Liver (tissue), 9 donors: Measurements from ENCODE around the gene ZXDC. TPM values are rescaled to one million over a fixed set of nuclear protein-coding genes. Genes with fewer than 3 reads are reported as not detected.

Experiments
- DNase-seq: peaks from one replicate; pipeline ENCODE4 v3.0.0-alpha.2; 2017; ENCODE audit warnings: low spot score
- H3K27ac ChIP-seq, 2 donors: one replicate each; pipeline ENCODE4 v1.7.0; 2013; ENCODE audit warnings: inconsistent platforms in 2 of 2, low read length in 2 of 2, control low read depth in 1 of 2, low read depth in 1 of 2, mild to moderate bottlenecking in 1 of 2
- H3K27me3 ChIP-seq, 4 donors: one replicate each; pipeline versions ENCODE4 v1.6.1 to v1.7.0; 2013; ENCODE audit warnings: low read length in 3 of 4, inconsistent platforms in 1 of 4, mild to moderate bottlenecking in 1 of 4, moderate library complexity in 1 of 4; ENCODE audit not compliant: control insufficient read depth in 4 of 4, insufficient read depth in 4 of 4
- H3K36me3 ChIP-seq, 4 donors: one replicate each; pipeline versions ENCODE4 v1.6.1 to v1.7.0; 2013; ENCODE audit warnings: low read length in 3 of 4, mild to moderate bottlenecking in 3 of 4, low read depth in 1 of 4, moderate library complexity in 1 of 4; ENCODE audit not compliant: control insufficient read depth in 4 of 4, insufficient read depth in 3 of 4
- H3K4me1 ChIP-seq, 4 donors: one replicate each; pipeline versions ENCODE4 v1.6.1 to v1.7.0; 2013; ENCODE audit warnings: low read length in 3 of 4, mild to moderate bottlenecking in 3 of 4, moderate library complexity in 1 of 4; ENCODE audit not compliant: control insufficient read depth in 4 of 4, insufficient read depth in 4 of 4
- H3K4me3 ChIP-seq, 3 donors: one replicate each; pipeline versions ENCODE4 v1.6.1 to v1.7.0; 2013; ENCODE audit warnings: low read length in 3 of 3, control low read depth in 1 of 3, low read depth in 1 of 3, mild to moderate bottlenecking in 1 of 3
- H3K9ac ChIP-seq, 2 donors: one replicate each; pipeline ENCODE4 v1.7.0; 2013; ENCODE audit warnings: low read length in 2 of 2, mild to moderate bottlenecking in 2 of 2, moderate library complexity in 2 of 2, control low read depth in 1 of 2, low read depth in 1 of 2
- H3K9me3 ChIP-seq, 4 donors: one replicate each; pipeline versions ENCODE4 v1.6.1 to v1.7.0; 2013; ENCODE audit warnings: low read length in 3 of 4; ENCODE audit not compliant: control insufficient read depth in 4 of 4
- FOXA1 ChIP-seq: IDR thresholded peaks from 2 replicates; pipeline ENCODE4 v1.6.1; 2016; ENCODE audit warnings: antibody characterized with exemption
- FOXA2 ChIP-seq: IDR thresholded peaks from 2 replicates; pipeline ENCODE4 v1.6.1; 2016; ENCODE audit warnings: antibody characterized with exemption
- HNF4A ChIP-seq, 2 donors: conservative IDR thresholded peaks; 2 replicates each; pipeline ENCODE4 v1.6.1; 2016; ENCODE audit warnings: antibody characterized with exemption in 2 of 2, mild to moderate bottlenecking in 2 of 2
- HNF4G ChIP-seq: IDR thresholded peaks from 2 replicates; pipeline ENCODE4 v1.6.1; 2016; ENCODE audit warnings: antibody characterized with exemption
- JUND ChIP-seq, 2 donors: IDR thresholded peaks; 2 replicates each; pipeline ENCODE4 v1.6.1; 2016; ENCODE audit warnings: antibody characterized with exemption in 2 of 2
- RAD21 ChIP-seq, 2 donors: IDR thresholded peaks; 2 replicates each; pipeline ENCODE4 v1.6.1; 2016; ENCODE audit warnings: antibody characterized with exemption in 2 of 2, mild to moderate bottlenecking in 2 of 2
- RXRA ChIP-seq, 2 donors: IDR thresholded peaks; 2 replicates each; pipeline ENCODE4 v1.6.1; 2017 to 2018; ENCODE audit warnings: antibody characterized with exemption in 2 of 2, mild to moderate bottlenecking in 1 of 2
- SP1 ChIP-seq: IDR thresholded peaks from 2 replicates; pipeline ENCODE4 v1.6.1; 2018; ENCODE audit warnings: antibody characterized with exemption, mild to moderate bottlenecking
- TAF1 ChIP-seq: conservative IDR thresholded peaks from 2 replicates; pipeline ENCODE4 v1.6.1; 2016; ENCODE audit warnings: antibody characterized with exemption, mild to moderate bottlenecking
- YY1 ChIP-seq: IDR thresholded peaks from 2 replicates; pipeline ENCODE4 v1.6.1; 2016; ENCODE audit warnings: antibody characterized with exemption, mild to moderate bottlenecking
- WGBS: extraction: QIAGEN DNeasy Blood & Tissue Kit; methylation state at CpG from one replicate; pipeline ENCODE4 v1.1.7; 2013; 5-methylcytosine and 5-hydroxymethylcytosine counted together
- polyA plus RNA-seq, 2 donors: library from polyadenylated mRNA; stranded (reverse) in 1 of 2; unstranded in 1 of 2; fragments of 200-250 nt in 1 of 2; fragments of >200 nt in 1 of 2; fragmentation: Nextera tagmentation in 1 of 2; extraction: Ambion mirVana in 1 of 2; gene quantifications; one replicate each; pipeline versions ENCODE4 v1.2.1 to v1.2.3, GENCODE V29; 2013 to 2015
- total RNA-seq, 2 donors: library from RNA; depleted of rRNA; stranded (reverse); fragments of >200 nt; gene quantifications; one replicate each; pipeline ENCODE4 v1.2.3, GENCODE V29; 2014
- TF ChIP-seq, protein P1 (sequence below): fragments of 150-350 bp; IDR thresholded peaks from 2 replicates; pipeline ENCODE4 v1.5.1; 2017; ENCODE audit warnings: improper control_type of control experiment, low read depth, low read length; ENCODE audit not compliant: missing input control
- TF ChIP-seq, protein P2 (sequence below): IDR thresholded peaks from 2 replicates; pipeline ENCODE4 v1.6.1; 2016; ENCODE audit warnings: antibody characterized with exemption
- TF ChIP-seq, protein P3 (sequence below): IDR thresholded peaks from 2 replicates; pipeline ENCODE4 v1.6.1; 2016; ENCODE audit warnings: antibody characterized with exemption
- donor health status: healthy.
- donor health status: healthy.
- donor health status: healthy.
- donor health status: healthy.
- donor health status: healthy.

ZXDC gene
- total and polyA plus RNA-seq, 4 donors: 7.0 to 42.3 (median 13.9) TPM

DNA sequence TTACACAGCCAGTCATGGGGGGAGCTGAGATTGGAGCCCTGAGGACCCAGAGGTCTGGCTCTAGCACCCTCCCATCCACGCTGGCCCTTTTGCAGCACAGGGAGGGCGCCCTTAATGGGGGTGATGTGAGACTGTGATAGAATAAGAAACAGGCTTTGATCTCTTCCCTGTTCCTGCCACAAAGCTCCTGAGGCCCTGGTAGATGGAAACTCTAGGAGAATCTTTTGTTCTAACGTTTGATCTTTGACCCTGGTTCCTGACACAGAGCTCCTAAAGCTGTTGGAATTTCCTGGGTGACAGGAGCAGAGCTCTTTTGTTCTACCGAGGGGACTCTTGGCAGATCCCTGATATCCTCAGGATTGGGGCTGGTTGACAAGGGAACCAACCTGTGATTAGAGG, 43.1 kb upstream of the ZXDC start:
- Histone ChIP-seq H3K9ac (no peak overlapping the region), H3K27ac (peak overlapping the region; percentile 31 to 87)

DNA sequence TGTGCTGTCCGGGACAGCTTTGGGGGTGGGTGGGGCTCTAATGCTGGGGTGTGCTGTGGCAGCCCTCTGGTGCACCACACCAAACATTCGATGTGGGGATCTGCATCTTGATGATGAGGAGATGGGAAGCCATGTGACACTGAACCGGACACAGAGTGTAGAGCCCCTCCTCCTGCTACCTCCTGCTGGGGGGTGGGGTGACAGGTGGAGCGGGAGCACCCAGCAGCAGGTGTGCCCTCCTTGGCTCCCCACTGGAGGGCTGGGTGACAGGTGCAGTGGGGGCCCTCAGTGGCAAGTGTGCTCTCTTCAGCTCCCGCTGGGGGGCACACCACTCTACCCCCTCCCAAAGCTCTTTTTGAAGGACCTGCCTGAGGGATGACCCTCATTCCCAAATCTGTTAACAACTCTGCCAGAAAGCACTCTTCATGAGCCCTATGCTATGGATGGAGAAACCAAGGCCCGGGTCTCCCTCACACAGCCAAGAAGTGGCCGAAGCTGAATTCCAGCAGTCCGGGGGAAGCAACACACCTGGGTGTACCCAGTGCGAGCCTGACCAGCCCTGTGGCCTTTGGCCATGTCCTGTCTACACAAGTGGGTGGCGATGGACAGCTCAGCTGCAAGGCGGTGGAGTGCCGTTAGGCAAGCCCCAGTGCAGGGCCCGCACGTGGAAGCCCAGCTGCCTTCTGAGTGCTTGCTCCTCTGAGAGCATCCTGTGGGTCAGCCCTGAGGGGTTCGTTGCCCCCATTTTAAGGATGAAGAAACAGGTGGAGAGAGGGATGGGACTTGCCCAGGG, 42.5 kb upstream of the ZXDC start:
- no peaks in the 10 kb centered on the region for H3K9me3 ChIP-seq
- peak overlapping the region in 1 of 2 donors; percentile 4 for H3K9ac ChIP-seq
- DNase-seq: peak; percentile 47
- no peaks in the 10 kb centered on the region for H3K36me3 ChIP-seq
- H3K4me1 ChIP-seq: peaks cover 20 to 86% (median 62%) of the 10 kb centered on the region in 4 donors
- no peak for TF ChIP-seq HNF4G
- TF ChIP-seq, protein P1, sequence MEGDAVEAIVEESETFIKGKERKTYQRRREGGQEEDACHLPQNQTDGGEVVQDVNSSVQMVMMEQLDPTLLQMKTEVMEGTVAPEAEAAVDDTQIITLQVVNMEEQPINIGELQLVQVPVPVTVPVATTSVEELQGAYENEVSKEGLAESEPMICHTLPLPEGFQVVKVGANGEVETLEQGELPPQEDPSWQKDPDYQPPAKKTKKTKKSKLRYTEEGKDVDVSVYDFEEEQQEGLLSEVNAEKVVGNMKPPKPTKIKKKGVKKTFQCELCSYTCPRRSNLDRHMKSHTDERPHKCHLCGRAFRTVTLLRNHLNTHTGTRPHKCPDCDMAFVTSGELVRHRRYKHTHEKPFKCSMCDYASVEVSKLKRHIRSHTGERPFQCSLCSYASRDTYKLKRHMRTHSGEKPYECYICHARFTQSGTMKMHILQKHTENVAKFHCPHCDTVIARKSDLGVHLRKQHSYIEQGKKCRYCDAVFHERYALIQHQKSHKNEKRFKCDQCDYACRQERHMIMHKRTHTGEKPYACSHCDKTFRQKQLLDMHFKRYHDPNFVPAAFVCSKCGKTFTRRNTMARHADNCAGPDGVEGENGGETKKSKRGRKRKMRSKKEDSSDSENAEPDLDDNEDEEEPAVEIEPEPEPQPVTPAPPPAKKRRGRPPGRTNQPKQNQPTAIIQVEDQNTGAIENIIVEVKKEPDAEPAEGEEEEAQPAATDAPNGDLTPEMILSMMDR: no peak
- no peak for TF ChIP-seq JUND (IDR thresholded peaks at IDR 0.05)
- TF ChIP-seq, protein P2, sequence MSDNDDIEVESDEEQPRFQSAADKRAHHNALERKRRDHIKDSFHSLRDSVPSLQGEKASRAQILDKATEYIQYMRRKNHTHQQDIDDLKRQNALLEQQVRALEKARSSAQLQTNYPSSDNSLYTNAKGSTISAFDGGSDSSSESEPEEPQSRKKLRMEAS: peak; percentile 79
- TF ChIP-seq YY1: peak; percentile 50
- peak; percentile 54 to 87 for TF ChIP-seq RXRA (IDR thresholded peaks at IDR 0.05)
- TF ChIP-seq, protein P3, sequence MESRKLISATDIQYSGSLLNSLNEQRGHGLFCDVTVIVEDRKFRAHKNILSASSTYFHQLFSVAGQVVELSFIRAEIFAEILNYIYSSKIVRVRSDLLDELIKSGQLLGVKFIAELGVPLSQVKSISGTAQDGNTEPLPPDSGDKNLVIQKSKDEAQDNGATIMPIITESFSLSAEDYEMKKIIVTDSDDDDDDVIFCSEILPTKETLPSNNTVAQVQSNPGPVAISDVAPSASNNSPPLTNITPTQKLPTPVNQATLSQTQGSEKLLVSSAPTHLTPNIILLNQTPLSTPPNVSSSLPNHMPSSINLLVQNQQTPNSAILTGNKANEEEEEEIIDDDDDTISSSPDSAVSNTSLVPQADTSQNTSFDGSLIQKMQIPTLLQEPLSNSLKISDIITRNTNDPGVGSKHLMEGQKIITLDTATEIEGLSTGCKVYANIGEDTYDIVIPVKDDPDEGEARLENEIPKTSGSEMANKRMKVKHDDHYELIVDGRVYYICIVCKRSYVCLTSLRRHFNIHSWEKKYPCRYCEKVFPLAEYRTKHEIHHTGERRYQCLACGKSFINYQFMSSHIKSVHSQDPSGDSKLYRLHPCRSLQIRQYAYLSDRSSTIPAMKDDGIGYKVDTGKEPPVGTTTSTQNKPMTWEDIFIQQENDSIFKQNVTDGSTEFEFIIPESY: peak; percentile 20
- peak; percentile 52 to 83 for TF ChIP-seq HNF4A (conservative IDR thresholded peaks at IDR 0.05)
- peak in 1 of 2 donors; percentile 2 for TF ChIP-seq RAD21 (IDR thresholded peaks at IDR 0.05)
- peak; percentile 47 for TF ChIP-seq FOXA2
- TF ChIP-seq FOXA1: peak; percentile 46
- peak; percentile 44 for TF ChIP-seq SP1
- no peak for TF ChIP-seq TAF1
- peak overlapping the region; percentile 73 to 87 for H3K27ac ChIP-seq
- H3K4me3 ChIP-seq: no peak overlapping the region
- 44% methylated on average over 15 of the region's 15 CpGs for WGBS
- H3K27me3 ChIP-seq: no peaks in the 10 kb centered on the region

More for the DNA sequence above, 43.1 kb upstream of the ZXDC start:
- Histone ChIP-seq H3K36me3 (no peaks in the 10 kb centered on the region), H3K4me1 (peaks cover 16 to 86% (median 61%) of the 10 kb centered on the region in 4 donors), H3K27me3 (no peaks in the 10 kb centered on the region), H3K4me3 (no peak overlapping the region), H3K9me3 (no peaks in the 10 kb centered on the region)
- no peak for DNase-seq
- WGBS: 55% methylated on average over 4 of the region's 4 CpGs
- TF ChIP-seq FOXA1 (no peak), RXRA (IDR thresholded peaks at IDR 0.05) (peak in 1 of 2 donors; percentile 2), TAF1 (no peak)
- TF ChIP-seq, protein P3: no peak
